Measurements from ENCODE around the gene GPC6.

GPC6 gene

DNA sequence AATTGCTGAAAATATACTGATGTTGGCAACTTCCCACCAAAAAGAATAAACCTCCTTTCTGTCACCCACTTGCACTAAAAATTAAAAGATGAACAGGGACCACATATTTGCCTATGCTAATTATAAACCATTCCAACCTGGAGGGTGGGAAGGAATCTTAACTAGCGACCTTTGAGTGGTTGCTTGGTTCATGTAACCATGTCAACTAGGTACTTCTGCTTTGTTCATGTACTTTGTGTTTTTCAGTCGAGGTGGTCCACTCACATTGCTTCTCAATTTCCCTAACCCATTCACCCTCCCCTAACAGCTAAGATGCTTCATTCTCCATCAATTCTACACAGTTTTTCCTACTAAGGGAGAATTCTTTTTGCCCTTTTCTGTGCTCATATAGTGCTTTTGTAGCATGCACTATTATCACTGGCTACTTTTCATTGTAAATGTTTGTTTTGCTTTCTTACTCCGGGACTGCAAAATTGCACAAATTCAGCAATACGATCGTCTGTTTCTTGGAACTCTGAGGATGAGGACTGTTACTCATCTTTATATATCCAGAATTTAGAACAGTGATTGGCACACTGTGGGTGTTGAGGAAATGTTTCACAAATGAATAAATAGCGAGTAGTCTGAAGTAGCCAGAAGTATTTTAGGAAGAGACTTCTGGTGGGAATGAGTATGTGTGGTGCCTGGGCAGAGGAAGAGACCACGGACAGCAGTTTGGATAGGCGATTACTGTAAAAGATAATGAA is 187.5 kb downstream of the GPC6 start:
- in situ Hi-C loops (cut with MboI; ENCODE audit: low pct_unique_long_range_greater_than_20kb, low sequenced_read_pairs, unreplicated experiment), result no loop called here
- DNase-seq (ENCODE audit: low spot score), result no peak

DNA sequence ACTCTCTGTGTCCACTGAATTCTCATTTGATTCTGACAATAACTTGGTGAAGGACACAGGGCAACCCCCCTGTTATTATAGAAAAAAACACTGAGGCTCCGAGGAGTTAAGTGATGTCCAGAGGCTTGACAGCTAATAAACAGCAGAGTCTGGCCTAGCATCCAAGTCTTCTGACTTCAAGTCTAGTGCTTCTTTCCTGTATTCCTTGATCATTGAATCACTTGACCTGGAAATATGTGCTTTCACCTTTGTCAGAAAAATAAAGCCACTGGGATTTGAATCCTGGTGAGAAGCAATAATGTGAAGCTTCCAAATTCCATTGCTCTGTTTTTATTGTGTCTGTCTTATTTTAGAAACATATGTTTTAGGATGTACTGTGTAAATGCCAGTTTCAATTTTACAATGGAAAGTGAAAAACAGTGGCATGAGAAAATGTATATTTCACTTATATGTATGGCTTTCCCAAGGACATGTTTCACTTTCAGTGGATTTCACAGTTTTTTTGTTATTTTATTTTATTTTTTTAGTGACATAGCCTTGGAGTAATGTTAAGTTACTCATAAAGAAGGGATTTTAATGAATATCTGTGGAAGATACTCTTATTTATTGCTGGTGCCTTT is 190.2 kb downstream of the GPC6 start:
- in situ Hi-C loops (cut with MboI; ENCODE audit: low pct_unique_long_range_greater_than_20kb, low sequenced_read_pairs, unreplicated experiment), result no loop called here
- TF ChIP-seq, protein P1, sequence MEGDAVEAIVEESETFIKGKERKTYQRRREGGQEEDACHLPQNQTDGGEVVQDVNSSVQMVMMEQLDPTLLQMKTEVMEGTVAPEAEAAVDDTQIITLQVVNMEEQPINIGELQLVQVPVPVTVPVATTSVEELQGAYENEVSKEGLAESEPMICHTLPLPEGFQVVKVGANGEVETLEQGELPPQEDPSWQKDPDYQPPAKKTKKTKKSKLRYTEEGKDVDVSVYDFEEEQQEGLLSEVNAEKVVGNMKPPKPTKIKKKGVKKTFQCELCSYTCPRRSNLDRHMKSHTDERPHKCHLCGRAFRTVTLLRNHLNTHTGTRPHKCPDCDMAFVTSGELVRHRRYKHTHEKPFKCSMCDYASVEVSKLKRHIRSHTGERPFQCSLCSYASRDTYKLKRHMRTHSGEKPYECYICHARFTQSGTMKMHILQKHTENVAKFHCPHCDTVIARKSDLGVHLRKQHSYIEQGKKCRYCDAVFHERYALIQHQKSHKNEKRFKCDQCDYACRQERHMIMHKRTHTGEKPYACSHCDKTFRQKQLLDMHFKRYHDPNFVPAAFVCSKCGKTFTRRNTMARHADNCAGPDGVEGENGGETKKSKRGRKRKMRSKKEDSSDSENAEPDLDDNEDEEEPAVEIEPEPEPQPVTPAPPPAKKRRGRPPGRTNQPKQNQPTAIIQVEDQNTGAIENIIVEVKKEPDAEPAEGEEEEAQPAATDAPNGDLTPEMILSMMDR (IDR thresholded peaks at IDR 0.05; ENCODE audit: extremely low read depth, insufficient read depth, missing control alignments), result no peak
- DNase-seq (ENCODE audit: low spot score), result no peak

More for the DNA sequence above, 187.5 kb downstream of the GPC6 start:
- TF ChIP-seq, protein P1 (IDR thresholded peaks at IDR 0.05; ENCODE audit: extremely low read depth, insufficient read depth, missing control alignments), result no peak

DNA sequence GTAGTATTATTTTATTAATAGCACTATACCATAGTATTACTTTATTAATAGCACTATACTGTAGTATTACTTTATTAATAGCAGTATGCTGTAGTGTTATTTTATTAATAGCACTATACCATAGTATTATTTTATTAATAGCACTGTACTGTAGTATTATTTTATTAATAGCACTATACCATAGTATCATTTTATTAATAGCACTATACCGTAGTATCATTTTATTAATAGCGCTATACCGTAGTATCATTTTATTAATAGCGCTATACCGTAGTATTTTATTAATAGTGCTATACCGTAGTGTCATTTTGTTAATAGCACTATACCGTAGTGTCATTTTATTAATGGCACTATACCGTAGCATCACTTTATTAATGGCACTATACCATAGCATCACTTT is 191.8 kb downstream of the GPC6 start:
- in situ Hi-C loops (cut with MboI; ENCODE audit: low pct_unique_long_range_greater_than_20kb, low sequenced_read_pairs, unreplicated experiment), result no loop called here
- TF ChIP-seq, protein P1 (IDR thresholded peaks at IDR 0.05; ENCODE audit: extremely low read depth, insufficient read depth, missing control alignments), result no peak
- no peak for DNase-seq (ENCODE audit: low spot score)

DNA sequence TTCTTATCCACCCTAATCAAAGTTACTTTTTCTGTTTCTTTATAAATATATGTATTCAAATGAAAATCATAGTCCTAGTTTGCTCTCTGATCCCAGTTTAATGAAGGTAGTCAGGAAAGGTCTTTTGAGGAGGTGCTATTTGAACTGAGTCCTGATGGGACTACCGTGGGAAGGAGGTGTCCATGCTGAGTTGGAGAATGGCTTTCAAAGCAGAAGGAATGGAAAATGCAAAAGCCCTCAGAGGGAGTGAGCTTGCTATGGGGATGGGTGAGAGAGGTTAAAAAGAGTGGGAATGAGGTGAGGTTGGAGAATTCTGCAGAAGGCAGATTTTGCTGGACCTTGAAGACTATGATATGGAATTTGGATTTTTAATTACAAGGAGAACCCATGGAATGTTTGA is 193.6 kb downstream of the GPC6 start:
- in situ Hi-C loops (cut with MboI; ENCODE audit: low pct_unique_long_range_greater_than_20kb, low sequenced_read_pairs, unreplicated experiment), result no loop called here
- DNase-seq (ENCODE audit: low spot score), result no peak
- TF ChIP-seq, protein P1 (IDR thresholded peaks at IDR 0.05; ENCODE audit: extremely low read depth, insufficient read depth, missing control alignments), result no peak

DNA sequence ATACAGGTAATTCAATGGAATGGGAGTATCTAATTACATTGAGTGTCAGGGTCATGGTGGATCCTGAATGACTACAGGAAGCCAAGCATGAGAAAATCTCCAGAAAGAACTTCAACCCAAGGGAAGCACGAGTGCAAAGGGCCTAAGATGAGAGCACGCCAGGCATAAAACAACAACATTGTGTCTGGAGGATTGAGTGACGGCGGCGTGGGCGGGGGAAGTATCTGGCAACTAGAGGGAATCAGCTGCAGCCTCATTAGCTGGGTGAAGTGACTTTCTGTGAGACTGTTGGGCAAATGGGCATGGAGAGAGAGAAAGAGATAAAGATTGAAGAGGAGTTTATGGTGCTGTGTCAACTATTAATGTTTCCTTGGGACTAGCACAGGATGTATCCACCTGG is 194.3 kb downstream of the GPC6 start:
- no peak for DNase-seq (ENCODE audit: low spot score)
- in situ Hi-C loops (cut with MboI; ENCODE audit: low pct_unique_long_range_greater_than_20kb, low sequenced_read_pairs, unreplicated experiment), result no loop called here

DNA sequence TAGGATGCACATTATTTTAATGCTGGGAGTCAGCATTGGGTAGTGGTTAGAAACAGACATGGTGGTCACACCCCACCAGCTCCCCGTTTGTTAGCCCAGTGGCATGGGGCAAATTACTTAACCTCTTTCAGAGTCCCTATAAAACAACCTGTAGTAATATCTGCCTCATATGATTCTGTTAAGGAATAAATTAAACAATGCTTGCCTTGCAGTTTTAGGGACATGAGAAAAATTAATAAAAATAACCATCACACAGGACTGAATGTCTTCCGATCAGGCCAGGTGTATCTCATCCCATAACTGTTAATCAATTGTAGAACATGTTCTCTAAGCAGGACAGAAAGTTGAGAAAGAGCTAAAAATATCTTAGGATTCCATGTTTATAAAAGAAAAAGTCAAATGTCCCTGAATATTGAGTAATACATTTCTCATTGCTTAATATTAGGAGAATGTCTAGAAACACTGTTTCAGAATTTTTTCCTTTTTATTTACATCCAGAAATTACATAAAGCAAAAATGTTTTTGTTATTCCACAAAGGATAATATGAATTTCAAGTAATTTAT is 196.5 kb downstream of the GPC6 start:
- no peak for DNase-seq (ENCODE audit: low spot score)
- in situ Hi-C loops (cut with MboI; ENCODE audit: low pct_unique_long_range_greater_than_20kb, low sequenced_read_pairs, unreplicated experiment), result no loop called here
- TF ChIP-seq, protein P1 (IDR thresholded peaks at IDR 0.05; ENCODE audit: extremely low read depth, insufficient read depth, missing control alignments), result no peak

More for the DNA sequence above, 194.3 kb downstream of the GPC6 start:
- TF ChIP-seq, protein P1 (IDR thresholded peaks at IDR 0.05; ENCODE audit: extremely low read depth, insufficient read depth, missing control alignments), result no peak
